HepG2 (cell line): ENCODE data around the gene DHX30. TPM values are rescaled to one million over a fixed set of nuclear protein-coding genes. Genes with fewer than 3 reads are reported as not detected.

Source experiments
- ATAC-seq: fragments of 200-7000 bp; cut with Tn5 transposase; 3 replicates; pipeline ENCODE4 v1.9.1; 2020; ENCODE audit warnings: mild to moderate bottlenecking, moderate library complexity
- BruUV-seq: library from RNA; stranded (reverse); fragments of 400-500 nt; replicated peaks from 2 replicates; lab custom pipeline; 2021; lab: Mats Ljungman, UMichigan
- CTCF ChIA-PET: fragments of 300-600 bp; formaldehyde crosslinking; extraction: SDS; loops from one replicate; lab custom pipeline; 2021; ENCODE audit warnings: low total read pairs, inconsistent platforms, low intra/inter-chr PET ratio; lab: Yijun Ruan, JAX
- POLR2A ChIA-PET: fragments of 350-600 bp; sonication (Branson Sonifier 250); formaldehyde crosslinking; loops from one replicate; lab custom pipeline; 2020; ENCODE audit warnings: antibody characterized with exemption, inconsistent platforms; lab: Yijun Ruan, JAX
- DNase-seq: peaks from one replicate; pipeline ENCODE4 v3.0.0-alpha.2; 2015; ENCODE audit warnings: low spot score
- FAIRE-seq: peaks from 3 replicates; lab custom pipeline; 2011; peaks lifted over from hg19 to GRCh38; lab: Jason Lieb, UNC
- H2AFZ ChIP-seq: one replicate; pipeline ENCODE4 v1.6.1; 2011; ENCODE audit warnings: low read length, inconsistent platforms
- H3K27ac ChIP-seq: fragments of 300-600 bp; 3 replicates; pipeline ENCODE4 v1.8.0; 2011; ENCODE audit warnings: mixed run types, mild to moderate bottlenecking, mixed read lengths, low read length, inconsistent platforms; ENCODE audit not compliant: insufficient read depth; ENCODE audit errors: extremely low read length
- H3K27me3 ChIP-seq, 2 experiments: fragments of 200-600 bp in 1 of 2; 2 replicates in 1 of 2; 3 replicates in 1 of 2; pipeline versions ENCODE4 v1.6.0 to v1.8.0; 2011; ENCODE audit warnings: low read length in 2 of 2, mild to moderate bottlenecking in 2 of 2, moderate library complexity in 2 of 2, inconsistent platforms in 1 of 2; ENCODE audit not compliant: insufficient read depth in 2 of 2, control insufficient read depth in 1 of 2
- H3K36me3 ChIP-seq, 2 experiments: fragments of 200-600 bp in 1 of 2; replicated peaks in 1 of 2; 2 replicates in 1 of 2; 3 replicates in 1 of 2; pipeline versions ENCODE4 v1.5.1 to v1.8.0; 2011; ENCODE audit warnings: low read length in 2 of 2, inconsistent platforms in 1 of 2; ENCODE audit not compliant: insufficient read depth in 2 of 2, control insufficient read depth in 1 of 2
- H3K4me1 ChIP-seq: 2 replicates; pipeline ENCODE4 v1.5.1; 2012; ENCODE audit warnings: low read length, inconsistent platforms; ENCODE audit not compliant: insufficient read depth
- H3K4me2 ChIP-seq: 2 replicates; pipeline ENCODE4 v1.6.0; 2011; ENCODE audit warnings: low read depth, low read length, inconsistent platforms
- H3K4me3 ChIP-seq, 3 experiments: fragments of 200-600 bp in 1 of 3; sonication (generic), shearing (Covaris generic) in 1 of 3; replicated peaks in 1 of 3; 2 replicates each; pipeline ENCODE4 v1.5.1; 2011 to 2016; ENCODE audit warnings: low read length in 3 of 3, inconsistent platforms in 2 of 3, low read depth in 2 of 3, mild to moderate bottlenecking in 2 of 3, control low read depth in 1 of 3, mixed read lengths in 1 of 3; ENCODE audit not compliant: insufficient read depth in 1 of 3
- H3K79me2 ChIP-seq: one replicate; pipeline ENCODE4 v1.6.1; 2011; ENCODE audit warnings: low read length, inconsistent platforms; ENCODE audit not compliant: insufficient read depth
- H3K9ac ChIP-seq: 2 replicates; pipeline ENCODE4 v1.6.0; 2011; ENCODE audit warnings: mild to moderate bottlenecking, low read depth, low read length, inconsistent platforms; ENCODE audit not compliant: insufficient read depth
- H3K9me3 ChIP-seq: 2 replicates; pipeline ENCODE4 v1.5.1; 2012; ENCODE audit warnings: mild to moderate bottlenecking, low read length
- H4K20me1 ChIP-seq: 2 replicates; pipeline ENCODE4 v1.6.0; 2011; ENCODE audit warnings: inconsistent platforms, mild to moderate bottlenecking, low read length, moderate library complexity; ENCODE audit not compliant: insufficient read depth
- CBFB ChIP-seq: sonication (generic); formaldehyde crosslinking; IDR thresholded peaks from 2 replicates; pipeline ENCODE4 v1.4.0; 2020; ENCODE audit warnings: missing genetic modification reagents
- CENPX ChIP-seq: sonication (generic); formaldehyde crosslinking; IDR thresholded peaks from 2 replicates; pipeline ENCODE4 v1.9.0; 2021; ENCODE audit warnings: mild to moderate bottlenecking, missing genetic modification reagents, moderate library complexity
- FOXO4 ChIP-seq: sonication (generic); formaldehyde crosslinking; conservative IDR thresholded peaks from 2 replicates; pipeline ENCODE4 v1.8.1; 2023; ENCODE audit warnings: missing genetic modification reagents
- GMEB2 ChIP-seq: IDR thresholded peaks from 2 replicates; pipeline ENCODE4 v1.6.1; 2016; ENCODE audit warnings: missing biosample characterization, missing genetic modification reagents, low read depth
- HNRNPL ChIP-seq: fragments of 200-400 bp; formaldehyde crosslinking; IDR thresholded peaks from 2 replicates; pipeline ENCODE4 v1.6.1; 2017; ENCODE audit warnings: mild to moderate bottlenecking, low read depth, low read length
- JARID2 ChIP-seq: sonication (generic); formaldehyde crosslinking; IDR thresholded peaks from 2 replicates; pipeline ENCODE4 v1.8.1; 2023; ENCODE audit warnings: missing genetic modification reagents, inconsistent platforms; ENCODE audit not compliant: insufficient replicate concordance
- RBM39 ChIP-seq: fragments of 200-400 bp; formaldehyde crosslinking; IDR thresholded peaks from one replicate; pipeline ENCODE4 v1.6.1; 2018; ENCODE audit warnings: antibody characterized with exemption, mild to moderate bottlenecking, low read depth, low read length; ENCODE audit not compliant: poor library complexity, severe bottlenecking
- SNAPC4 ChIP-seq: sonication (generic); formaldehyde crosslinking; IDR thresholded peaks from 2 replicates; pipeline ENCODE4 v1.4.0; 2020; ENCODE audit warnings: mild to moderate bottlenecking, missing genetic modification reagents
- TCF12 ChIP-seq, 2 experiments: fragments of 450-650 bp in 1 of 2; sonication (generic) in 1 of 2; formaldehyde crosslinking in 1 of 2; IDR thresholded peaks; 2 replicates each; pipeline versions ENCODE4 v1.6.1 to v1.8.0; 2017 to 2022; ENCODE audit warnings: antibody characterized with exemption in 1 of 2, mild to moderate bottlenecking in 1 of 2, missing genetic modification reagents in 1 of 2, moderate library complexity in 1 of 2
- ZNF619 ChIP-seq: sonication (generic); formaldehyde crosslinking; IDR thresholded peaks from 2 replicates; pipeline ENCODE4 v1.4.0; 2020; ENCODE audit warnings: mild to moderate bottlenecking, missing genetic modification reagents
- ZNF652 ChIP-seq: IDR thresholded peaks from 2 replicates; pipeline ENCODE4 v1.6.1; 2016; ENCODE audit warnings: low read depth, borderline replicate concordance
- WGBS: methylation state at CpG from one replicate; pipeline ENCODE4 v1.1.6; 2017; ENCODE audit warnings: low lambda C conversion rate; 5-methylcytosine and 5-hydroxymethylcytosine counted together
- in situ Hi-C: cut with HindIII; loops from 2 replicates; pipeline ENCODE4 v1.10.0; 2017; ENCODE audit warnings: low pct_unique_long_range_greater_than_20kb; ENCODE audit not compliant: extremely low pct_ligation_motif_present
- intact Hi-C: fragments of 100-400 bp; cut with micrococcal nuclease; formaldehyde crosslinking; loops from one replicate; pipeline ENCODE4 v1.10.0; 2022; ENCODE audit not compliant: unreplicated experiment
- polyA plus RNA-seq, 8 experiments: library from polyadenylated mRNA; depleted of rRNA in 3 of 8; stranded (reverse) in 7 of 8; unstranded in 1 of 8; fragments of >200 nt; fragmentation: Illumina TruSeq in 4 of 8; extraction: Trizol in 4 of 8; gene quantifications; 2 replicates each; pipeline versions ENCODE4 v1.2.1 to v1.2.3, GENCODE V29; 2011 to 2016; ENCODE audit warnings: low read depth in 4 of 8, missing spikeins in 1 of 8, mixed read lengths in 1 of 8; ENCODE audit not compliant: insufficient read depth in 1 of 8
- total RNA-seq, 5 experiments: library from RNA; depleted of rRNA; stranded (reverse); fragments of >200 nt; fragmentation: Illumina TruSeq; extraction: Trizol; gene quantifications; 2 replicates each; pipeline ENCODE4 v1.2.3, GENCODE V29; 2016; ENCODE audit warnings: low read depth in 1 of 5

DHX30 gene
- total and polyA plus RNA-seq, 2 of the 13 experiments (the other 11 are each of a cell fraction or from before 2014, with no cell fraction given) = 30.6 to 59.4 TPM

- no peak for TF ChIP-seq SNAPC4 (CRISPR knock-in tag)
- TF ChIP-seq JARID2 = no peak
- TF ChIP-seq HNRNPL = no peak
- no peak for TF ChIP-seq ZNF619 (CRISPR knock-in tag)
- TF ChIP-seq CBFB (CRISPR knock-in tag) = no peak
Measured at GRCh38 chr3:47817609-47818008, 14.7 kb downstream of the DHX30 start (continued).

GRCh38 chr3:47824541-47825473 is 21.9 kb downstream of the DHX30 start:
- peak; percentile 99 for ATAC-seq
- Histone ChIP-seq H3K9ac (peak overlapping the region; percentile 98), H3K4me2 (peak overlapping the region; percentile 86), H3K9me3 (no peaks in the 10 kb centered on the region), H4K20me1 (no peaks in the 10 kb centered on the region; the same call in 1 of the 2 replicates), H3K4me1 (peaks cover 22% of the 10 kb centered on the region), H3K27me3 (no peaks in the 10 kb centered on the region; a peak in 1 of 5 replicates), H3K4me3 (peak overlapping the region; percentile 88 to 98 (median 91)), H3K36me3 (peaks cover 9 to 24% of the 10 kb centered on the region in 2 experiments), H2AFZ (peak overlapping the region; percentile 92), H3K79me2 (peaks cover 28% of the 10 kb centered on the region), H3K27ac (peak overlapping the region; percentile 73)
- in situ Hi-C loops = no loop called here
- ChIA-PET POLR2A (interaction anchor here (0.6 to 3.0 kb wide), 13 partner anchors 10 to 445 kb away, joined by 3 to 14 read pairs (median 7); partner anchors contain the start of gene DHX30), CTCF (interaction anchor here (1.2 kb wide), 1 partner anchor 25 kb away, joined by 4 read pairs; no protein-coding TSS in a partner anchor)
- BruUV-seq = TSS peak; percentile 78
- DNase-seq = peak; percentile 69
- 17% methylated on average over 14 of the region's 77 CpGs for WGBS
- intact Hi-C loops = no loop called here
- FAIRE-seq = peak; percentile 32
- no peak for TF ChIP-seq FOXO4 (CRISPR knock-in tag)
- TF ChIP-seq RBM39 = peak; percentile 64
- no peak for TF ChIP-seq TCF12 (IDR thresholded peaks at IDR 0.05)
- peak; percentile 75; the same call in 1 of the 2 replicates for TF ChIP-seq TCF12 (CRISPR knock-in tag; IDR thresholded peaks at IDR 0.05)
- TF ChIP-seq GMEB2 (CRISPR knock-in tag) = peak; percentile 60; the same call in 1 of the 2 replicates
- TF ChIP-seq ZNF652 = no peak
- TF ChIP-seq CENPX (CRISPR knock-in tag) = no peak
